ENCODE measurements around the gene TEK. TPM values are rescaled to one million over a fixed set of nuclear protein-coding genes. Genes with fewer than 3 reads are reported as not detected.

The TEK gene
- polyA plus RNA-seq, 4 donors = 0.22 to 11.3 (median 4.6) TPM

DNA sequence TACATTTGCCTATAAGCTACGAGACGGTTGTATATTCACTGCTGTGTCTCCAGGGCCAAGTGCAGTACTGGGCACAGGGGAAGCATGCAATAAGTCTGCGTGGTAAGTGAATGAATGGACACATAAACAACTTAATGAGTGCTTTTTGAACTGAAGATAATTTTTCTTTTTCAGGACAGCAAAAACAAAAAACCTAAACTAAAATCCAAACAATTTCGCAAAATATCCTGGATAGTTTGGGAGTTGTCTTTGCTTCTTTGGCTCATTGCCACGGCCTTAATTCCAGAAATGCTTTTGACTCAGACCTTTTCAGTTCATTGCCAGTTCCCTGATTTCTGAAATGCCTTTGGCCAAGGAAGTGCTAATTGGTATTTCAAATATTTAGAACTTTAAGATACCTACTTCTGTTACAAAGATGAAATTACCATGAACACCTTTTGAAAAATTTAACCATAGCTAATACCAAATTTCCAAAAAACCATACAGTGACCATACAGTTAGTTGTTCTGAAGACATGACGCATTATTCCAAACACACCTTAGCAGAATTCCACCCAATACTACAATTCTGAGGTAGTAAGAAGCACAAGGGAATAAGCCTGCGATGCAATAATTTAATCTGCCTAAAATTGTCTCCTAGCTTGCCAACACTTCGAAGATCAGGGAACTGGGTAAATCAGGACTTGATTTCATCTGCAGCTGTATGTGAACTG is 42.8 kb downstream of the TEK start:
- WGBS, 3 donors = 52 to 69% (median 61%) methylated on average over 8 of the region's 8 CpGs
- Histone ChIP-seq H3K36me3 (ENCODE audit: control insufficient read depth in 3 of 3, insufficient read depth in 2 of 3, low read depth in 1 of 3, low read length in 3 of 3) (no peaks in the 10 kb centered on the region), H3K4me3 (ENCODE audit: low read depth in 1 of 3, low read length in 3 of 3) (no peak overlapping the region), H3K27ac (ENCODE audit: low read depth in 1 of 3, low read length in 2 of 3) (no peak overlapping the region), H3K4me1 (ENCODE audit: control insufficient read depth in 3 of 3, insufficient read depth in 2 of 3, low read depth in 1 of 3, low read length in 2 of 3) (peaks cover 0 to 3% (median 2%) of the 10 kb centered on the region in 3 donors), H3K9me3 (ENCODE audit: control insufficient read depth in 2 of 2, insufficient read depth in 1 of 2, low read depth in 1 of 2, low read length in 1 of 2) (no peaks in the 10 kb centered on the region), H3K27me3 (ENCODE audit: control insufficient read depth in 3 of 3, insufficient read depth in 3 of 3, low read length in 3 of 3) (no peaks in the 10 kb centered on the region)
- no peak for DNase-seq
- no peak for FAIRE-seq

DNA sequence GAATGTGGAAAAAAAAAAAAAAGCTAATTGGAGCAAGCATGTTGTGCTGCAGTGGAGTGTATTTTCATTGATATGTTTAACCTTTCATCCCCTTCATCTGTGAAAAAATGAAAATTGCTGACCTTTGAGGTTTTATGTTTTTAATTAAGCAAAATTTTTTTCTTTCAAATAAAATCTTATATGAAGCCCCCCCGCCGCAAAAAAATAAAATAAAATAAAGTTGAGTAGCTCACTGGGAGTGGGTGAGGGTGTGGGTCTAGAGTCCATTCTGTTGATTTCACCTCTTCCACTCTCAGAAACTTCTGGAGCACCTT is 43.3 kb downstream of the TEK start:
- H3K27ac ChIP-seq (ENCODE audit: low read depth in 1 of 3, low read length in 2 of 3) = no peak overlapping the region
- H3K4me1 ChIP-seq (ENCODE audit: control insufficient read depth in 3 of 3, insufficient read depth in 2 of 3, low read depth in 1 of 3, low read length in 2 of 3) = peaks cover 0 to 3% (median 2%) of the 10 kb centered on the region in 3 donors
- H3K4me3 ChIP-seq (ENCODE audit: low read depth in 1 of 3, low read length in 3 of 3) = no peak overlapping the region
- 18 to 44% (median 32%) methylated on average over 2 of the region's 2 CpGs for WGBS, 3 donors
- FAIRE-seq (no peak), DNase-seq (no peak)
- H3K27me3 ChIP-seq (ENCODE audit: control insufficient read depth in 3 of 3, insufficient read depth in 3 of 3, low read length in 3 of 3) = no peaks in the 10 kb centered on the region
- no peaks in the 10 kb centered on the region for H3K36me3 ChIP-seq (ENCODE audit: control insufficient read depth in 3 of 3, insufficient read depth in 2 of 3, low read depth in 1 of 3, low read length in 3 of 3)
- H3K9me3 ChIP-seq (ENCODE audit: control insufficient read depth in 2 of 2, insufficient read depth in 1 of 2, low read depth in 1 of 2, low read length in 1 of 2) = no peaks in the 10 kb centered on the region

DNA sequence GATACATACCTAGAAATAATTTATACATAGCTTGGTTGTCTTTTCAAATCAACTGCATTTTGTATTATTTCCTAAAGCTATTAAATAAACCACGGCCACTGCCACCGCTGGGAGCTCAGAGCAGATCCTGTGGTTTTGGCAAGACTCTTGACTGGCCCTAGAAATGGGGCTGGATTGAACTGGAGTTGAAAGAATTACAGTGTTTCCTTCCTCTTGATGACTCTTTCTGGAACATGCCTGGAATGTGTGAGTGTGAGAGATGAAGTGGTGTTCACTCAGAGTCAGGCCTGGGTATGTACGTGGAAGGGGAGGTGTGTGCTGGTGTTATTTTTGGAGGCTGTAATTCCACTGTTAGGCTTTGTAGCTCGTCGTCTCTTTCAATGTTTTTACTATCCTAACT is 45.9 kb downstream of the TEK start:
- Histone ChIP-seq H3K27ac (ENCODE audit: low read depth in 1 of 3, low read length in 2 of 3) (no peak overlapping the region), H3K27me3 (ENCODE audit: control insufficient read depth in 3 of 3, insufficient read depth in 3 of 3, low read length in 3 of 3) (no peaks in the 10 kb centered on the region), H3K36me3 (ENCODE audit: control insufficient read depth in 3 of 3, insufficient read depth in 2 of 3, low read depth in 1 of 3, low read length in 3 of 3) (no peaks in the 10 kb centered on the region), H3K4me1 (ENCODE audit: control insufficient read depth in 3 of 3, insufficient read depth in 2 of 3, low read depth in 1 of 3, low read length in 2 of 3) (peaks cover 0 to 3% (median 2%) of the 10 kb centered on the region in 3 donors), H3K4me3 (ENCODE audit: low read depth in 1 of 3, low read length in 3 of 3) (no peak overlapping the region), H3K9me3 (ENCODE audit: control insufficient read depth in 2 of 2, insufficient read depth in 1 of 2, low read depth in 1 of 2, low read length in 1 of 2) (no peaks in the 10 kb centered on the region)
- FAIRE-seq = no peak
- DNase-seq = no peak
- 54 to 75% (median 57%) methylated on average over 5 of the region's 5 CpGs for WGBS, 3 donors

DNA sequence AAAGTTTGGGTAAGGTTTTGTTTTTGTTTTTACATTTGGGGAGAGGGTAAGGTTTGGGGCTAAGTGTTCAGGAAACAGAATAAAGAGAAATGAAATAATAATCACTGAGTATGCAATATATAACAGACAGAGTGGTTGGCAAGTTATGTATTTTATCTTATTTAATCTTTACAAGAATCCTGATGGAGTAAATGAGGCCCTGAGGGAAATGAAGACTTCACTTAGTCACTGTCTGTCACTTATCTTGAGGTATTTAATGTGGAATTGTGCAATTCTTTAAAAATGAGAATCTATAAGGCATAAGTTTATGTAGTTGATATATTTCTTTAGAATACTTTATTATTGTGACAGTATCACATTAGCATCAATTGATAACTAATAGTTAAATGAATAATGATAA is 48.1 kb downstream of the TEK start:
- FAIRE-seq = no peak
- Histone ChIP-seq H3K4me1 (ENCODE audit: control insufficient read depth in 3 of 3, insufficient read depth in 2 of 3, low read depth in 1 of 3, low read length in 2 of 3) (no peaks in the 10 kb centered on the region), H3K9me3 (ENCODE audit: control insufficient read depth in 2 of 2, insufficient read depth in 1 of 2, low read depth in 1 of 2, low read length in 1 of 2) (no peaks in the 10 kb centered on the region), H3K4me3 (ENCODE audit: low read depth in 1 of 3, low read length in 3 of 3) (no peak overlapping the region), H3K27ac (ENCODE audit: low read depth in 1 of 3, low read length in 2 of 3) (no peak overlapping the region), H3K36me3 (ENCODE audit: control insufficient read depth in 3 of 3, insufficient read depth in 2 of 3, low read depth in 1 of 3, low read length in 3 of 3) (no peaks in the 10 kb centered on the region), H3K27me3 (ENCODE audit: control insufficient read depth in 3 of 3, insufficient read depth in 3 of 3, low read length in 3 of 3) (no peaks in the 10 kb centered on the region)
- no peak for DNase-seq

DNA sequence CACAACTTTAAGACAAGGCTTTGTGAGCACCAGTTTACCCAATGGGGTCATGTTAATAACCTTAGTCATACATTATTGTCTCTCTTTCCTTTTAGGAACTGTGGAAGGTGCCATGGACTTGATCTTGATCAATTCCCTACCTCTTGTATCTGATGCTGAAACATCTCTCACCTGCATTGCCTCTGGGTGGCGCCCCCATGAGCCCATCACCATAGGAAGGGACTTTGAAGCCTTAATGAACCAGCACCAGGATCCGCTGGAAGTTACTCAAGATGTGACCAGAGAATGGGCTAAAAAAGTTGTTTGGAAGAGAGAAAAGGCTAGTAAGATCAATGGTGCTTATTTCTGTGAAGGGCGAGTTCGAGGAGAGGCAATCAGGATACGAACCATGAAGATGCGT is 48.7 kb downstream of the TEK start:
- no peak for FAIRE-seq
- Histone ChIP-seq H3K36me3 (ENCODE audit: control insufficient read depth in 3 of 3, insufficient read depth in 2 of 3, low read depth in 1 of 3, low read length in 3 of 3) (no peaks in the 10 kb centered on the region), H3K4me1 (ENCODE audit: control insufficient read depth in 3 of 3, insufficient read depth in 2 of 3, low read depth in 1 of 3, low read length in 2 of 3) (no peaks in the 10 kb centered on the region), H3K27me3 (ENCODE audit: control insufficient read depth in 3 of 3, insufficient read depth in 3 of 3, low read length in 3 of 3) (no peaks in the 10 kb centered on the region), H3K27ac (ENCODE audit: low read depth in 1 of 3, low read length in 2 of 3) (no peak overlapping the region), H3K9me3 (ENCODE audit: control insufficient read depth in 2 of 2, insufficient read depth in 1 of 2, low read depth in 1 of 2, low read length in 1 of 2) (no peaks in the 10 kb centered on the region), H3K4me3 (ENCODE audit: low read depth in 1 of 3, low read length in 3 of 3) (no peak overlapping the region)
- WGBS, 3 donors = 89 to 94% (median 90%) methylated on average over 6 of the region's 6 CpGs
- DNase-seq = no peak

DNA sequence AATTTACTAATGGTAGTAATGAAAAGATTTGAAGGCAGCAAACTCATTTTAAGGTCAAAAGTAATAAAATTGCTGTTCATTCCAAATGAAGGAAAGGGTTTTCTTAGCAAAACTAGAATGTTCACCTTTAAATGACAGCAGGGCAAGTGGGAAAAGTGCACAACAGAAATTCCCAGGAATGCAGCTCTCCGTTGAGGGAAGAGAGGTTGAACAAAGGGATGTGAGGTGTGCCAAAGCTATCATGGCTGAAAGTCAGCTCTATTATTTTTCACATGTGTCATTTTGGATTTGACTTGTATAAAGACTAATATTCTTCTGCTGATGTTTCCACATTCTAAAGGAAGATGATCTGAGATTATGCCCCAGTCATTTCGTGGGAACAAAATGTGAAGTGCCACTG is 51.6 kb downstream of the TEK start:
- FAIRE-seq (no peak), DNase-seq (no peak)
- Histone ChIP-seq H3K4me1 (ENCODE audit: control insufficient read depth in 3 of 3, insufficient read depth in 2 of 3, low read depth in 1 of 3, low read length in 2 of 3) (no peaks in the 10 kb centered on the region), H3K27me3 (ENCODE audit: control insufficient read depth in 3 of 3, insufficient read depth in 3 of 3, low read length in 3 of 3) (no peaks in the 10 kb centered on the region), H3K4me3 (ENCODE audit: low read depth in 1 of 3, low read length in 3 of 3) (no peak overlapping the region), H3K9me3 (ENCODE audit: control insufficient read depth in 2 of 2, insufficient read depth in 1 of 2, low read depth in 1 of 2, low read length in 1 of 2) (no peaks in the 10 kb centered on the region), H3K36me3 (ENCODE audit: control insufficient read depth in 3 of 3, insufficient read depth in 2 of 3, low read depth in 1 of 3, low read length in 3 of 3) (peaks cover 0 to 1% (median 0%) of the 10 kb centered on the region in 3 donors), H3K27ac (ENCODE audit: low read depth in 1 of 3, low read length in 2 of 3) (no peak overlapping the region)
- WGBS, 3 donors = 64 to 75% (median 65%) methylated on average over 2 of the region's 2 CpGs

DNA sequence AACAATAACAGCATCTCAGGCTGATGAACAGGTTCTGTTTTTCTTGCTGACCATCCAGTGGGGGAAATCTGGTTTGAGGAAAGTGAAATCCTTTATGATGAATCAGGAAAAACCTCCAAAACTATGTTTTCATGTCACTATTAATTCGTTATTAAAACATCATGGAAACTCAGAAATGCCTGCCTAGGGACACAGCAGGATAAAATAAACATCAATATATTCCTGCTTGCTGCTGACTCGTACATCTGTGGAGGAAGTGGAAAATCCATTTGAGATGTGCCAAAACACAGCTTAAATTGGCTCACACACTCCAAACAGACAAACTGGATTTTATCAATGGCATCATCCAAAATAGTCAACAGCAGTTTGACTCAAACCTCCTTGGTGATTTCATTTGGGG is 53.0 kb downstream of the TEK start:
- no peaks in the 10 kb centered on the region for H3K9me3 ChIP-seq (ENCODE audit: control insufficient read depth in 2 of 2, insufficient read depth in 1 of 2, low read depth in 1 of 2, low read length in 1 of 2)
- peak in 1 of 2 donors; percentile 11 for DNase-seq
- no peaks in the 10 kb centered on the region for H3K4me1 ChIP-seq (ENCODE audit: control insufficient read depth in 3 of 3, insufficient read depth in 2 of 3, low read depth in 1 of 3, low read length in 2 of 3)
- peaks cover 0 to 2% (median 0%) of the 10 kb centered on the region in 3 donors for H3K36me3 ChIP-seq (ENCODE audit: control insufficient read depth in 3 of 3, insufficient read depth in 2 of 3, low read depth in 1 of 3, low read length in 3 of 3)
- no peak for FAIRE-seq
- no peak overlapping the region for H3K4me3 ChIP-seq (ENCODE audit: low read depth in 1 of 3, low read length in 3 of 3)
- WGBS, 3 donors = 16 to 34% (median 21%) methylated on average over 2 of the region's 2 CpGs
- no peak overlapping the region for H3K27ac ChIP-seq (ENCODE audit: low read depth in 1 of 3, low read length in 2 of 3)
- H3K27me3 ChIP-seq (ENCODE audit: control insufficient read depth in 3 of 3, insufficient read depth in 3 of 3, low read length in 3 of 3) = no peaks in the 10 kb centered on the region

DNA sequence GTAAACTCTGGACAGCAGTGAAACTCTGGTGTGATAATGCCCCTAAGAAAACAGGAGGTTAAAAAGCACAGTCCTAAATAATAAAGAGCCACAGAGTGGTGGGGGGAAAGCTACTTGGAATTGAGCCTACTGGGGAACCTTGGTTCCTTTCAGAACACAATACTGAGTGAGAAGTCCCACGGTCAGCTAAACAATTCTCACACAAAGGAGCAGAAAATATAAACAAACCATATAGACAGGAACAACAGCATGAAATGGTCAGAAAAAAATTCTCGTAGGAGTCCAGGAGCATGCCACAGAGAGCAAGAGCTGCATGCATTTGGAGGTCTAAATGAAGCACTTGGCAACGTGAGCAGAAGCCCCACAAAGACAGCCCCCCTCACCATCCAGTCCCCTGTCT is 56.0 kb downstream of the TEK start:
- no peak for FAIRE-seq
- Histone ChIP-seq H3K36me3 (ENCODE audit: control insufficient read depth in 3 of 3, insufficient read depth in 2 of 3, low read depth in 1 of 3, low read length in 3 of 3) (peaks cover 0 to 2% (median 0%) of the 10 kb centered on the region in 3 donors), H3K4me3 (ENCODE audit: low read depth in 1 of 3, low read length in 3 of 3) (no peak overlapping the region), H3K4me1 (ENCODE audit: control insufficient read depth in 3 of 3, insufficient read depth in 2 of 3, low read depth in 1 of 3, low read length in 2 of 3) (no peaks in the 10 kb centered on the region), H3K27ac (ENCODE audit: low read depth in 1 of 3, low read length in 2 of 3) (no peak overlapping the region), H3K9me3 (ENCODE audit: control insufficient read depth in 2 of 2, insufficient read depth in 1 of 2, low read depth in 1 of 2, low read length in 1 of 2) (no peaks in the 10 kb centered on the region), H3K27me3 (ENCODE audit: control insufficient read depth in 3 of 3, insufficient read depth in 3 of 3, low read length in 3 of 3) (no peaks in the 10 kb centered on the region)
- DNase-seq = no peak
- WGBS, 3 donors = 35 to 57% (median 47%) methylated on average over 3 of the region's 3 CpGs

DNA sequence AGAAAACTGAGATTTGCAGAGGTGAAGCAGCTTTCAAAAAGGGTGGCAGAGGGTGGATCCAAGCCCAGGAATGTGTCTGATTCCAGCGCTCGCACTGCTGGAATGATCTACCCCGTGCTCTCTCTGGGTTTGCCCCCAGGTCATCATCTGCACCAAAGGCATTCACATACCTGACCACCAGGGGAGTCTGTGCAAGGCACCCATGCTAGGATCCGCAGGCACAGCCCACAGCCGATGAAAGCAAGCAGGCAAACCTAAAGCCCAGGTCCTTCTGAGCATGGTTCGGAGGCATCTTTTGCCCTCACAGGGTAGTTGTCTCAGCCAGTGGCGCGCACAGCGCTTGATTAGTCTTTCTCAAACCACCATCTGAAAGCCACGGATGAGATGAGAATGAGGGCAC is 56.6 kb downstream of the TEK start:
- WGBS, 3 donors = 71 to 83% (median 72%) methylated on average over 10 of the region's 10 CpGs
- FAIRE-seq = no peak

More for the DNA sequence above, 56.6 kb downstream of the TEK start:
- H3K4me3 ChIP-seq (ENCODE audit: low read depth in 1 of 3, low read length in 3 of 3) = no peak overlapping the region
- H3K27me3 ChIP-seq (ENCODE audit: control insufficient read depth in 3 of 3, insufficient read depth in 3 of 3, low read length in 3 of 3) = no peaks in the 10 kb centered on the region
- no peaks in the 10 kb centered on the region for H3K9me3 ChIP-seq (ENCODE audit: control insufficient read depth in 2 of 2, insufficient read depth in 1 of 2, low read depth in 1 of 2, low read length in 1 of 2)
- DNase-seq = no peak
- H3K36me3 ChIP-seq (ENCODE audit: control insufficient read depth in 3 of 3, insufficient read depth in 2 of 3, low read depth in 1 of 3, low read length in 3 of 3) = peaks cover 0 to 2% (median 0%) of the 10 kb centered on the region in 3 donors
- no peak overlapping the region for H3K27ac ChIP-seq (ENCODE audit: low read depth in 1 of 3, low read length in 2 of 3)
- H3K4me1 ChIP-seq (ENCODE audit: control insufficient read depth in 3 of 3, insufficient read depth in 2 of 3, low read depth in 1 of 3, low read length in 2 of 3) = no peaks in the 10 kb centered on the region
